Fibroblast of skin of back (primary cell): Measurements from ENCODE around the gene IGSF9B.

ENCODE experiments used
- DNase-seq: peaks from one replicate; pipeline ENCODE4 v3.0.0-alpha.2; 2013

The IGSF9B gene

GRCh38 chr11:133937015-133937414, 19.8 kb downstream of the IGSF9B start:
- DNase-seq, result no peak

- DNase-seq, result no peak
Measured at GRCh38 chr11:133936592-133936991, 20.2 kb downstream of the IGSF9B start.

- no peak for DNase-seq
Measured at GRCh38 chr11:133936136-133936535, 20.6 kb downstream of the IGSF9B start.

- no peak for DNase-seq
Measured at GRCh38 chr11:133935551-133935910, 21.2 kb downstream of the IGSF9B start.

- peak; percentile 59 for DNase-seq
Measured at GRCh38 chr11:133934599-133935550, 21.9 kb downstream of the IGSF9B start.

- no peak for DNase-seq
Measured at GRCh38 chr11:133934096-133934495, 22.7 kb downstream of the IGSF9B start.

- no peak for DNase-seq
Measured at GRCh38 chr11:133931449-133932060, 25.2 kb downstream of the IGSF9B start.

- peak; percentile 10 for DNase-seq
Measured at GRCh38 chr11:133930767-133931448, 25.9 kb downstream of the IGSF9B start.

GRCh38 chr11:133930053-133930766, 26.6 kb downstream of the IGSF9B start:
- no peak for DNase-seq

GRCh38 chr11:133929401-133930052, 27.2 kb downstream of the IGSF9B start:
- DNase-seq, result no peak

- no peak for DNase-seq
Measured at GRCh38 chr11:133928628-133929059, 28.1 kb downstream of the IGSF9B start.

- DNase-seq, result peak; percentile 48
Measured at GRCh38 chr11:133927690-133928627, 28.8 kb downstream of the IGSF9B start.

GRCh38 chr11:133926466-133927246, 30.1 kb downstream of the IGSF9B start:
- no peak for DNase-seq

GRCh38 chr11:133925756-133926155, 31.0 kb downstream of the IGSF9B start:
- DNase-seq, result no peak

GRCh38 chr11:133924661-133925060, 32.1 kb downstream of the IGSF9B start:
- no peak for DNase-seq

- DNase-seq, result no peak
Measured at GRCh38 chr11:133922078-133922870, 34.5 kb downstream of the IGSF9B start.

- DNase-seq, result no peak
Measured at GRCh38 chr11:133921513-133921912, 35.3 kb downstream of the IGSF9B start.

- DNase-seq, result no peak
Measured at GRCh38 chr11:133921026-133921425, 35.7 kb downstream of the IGSF9B start.
